HFF-Myc (cell line): Measurements from ENCODE around the gene CYP8B1.

Source experiments
- DNase-seq: peaks from one replicate; pipeline ENCODE4 v3.0.0-alpha.2; 2011; ENCODE audit warnings: low read depth; ENCODE audit errors: extremely low read depth
- H3K4me3 ChIP-seq: replicated peaks from 2 replicates; pipeline ENCODE4 v1.5.1; 2011; ENCODE audit warnings: low read depth, mild to moderate bottlenecking, control low read depth, low read length
- CTCF ChIP-seq: IDR thresholded peaks from 2 replicates; pipeline ENCODE4 v1.5.1; 2012; ENCODE audit warnings: mild to moderate bottlenecking, low read depth, low read length, control low read depth; ENCODE audit errors: missing control alignments

CYP8B1 gene

DNA sequence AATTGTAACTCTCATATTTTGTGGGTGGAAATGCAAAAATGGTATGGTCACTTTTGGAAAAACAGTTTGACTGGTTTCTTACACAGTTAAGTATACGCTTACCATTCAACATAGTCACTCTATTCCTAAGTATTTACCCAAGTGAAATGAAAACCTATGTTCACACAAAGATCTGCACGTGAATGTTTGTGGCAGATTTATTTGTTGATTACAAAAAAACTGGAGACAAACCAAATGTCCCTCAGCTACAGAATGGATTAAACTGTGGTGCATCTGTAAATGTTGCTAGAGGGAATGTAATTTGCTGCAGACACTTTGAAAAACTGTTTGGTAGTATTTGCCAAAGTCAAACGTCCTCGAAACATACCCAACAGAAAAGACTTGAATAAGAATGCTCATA lies 37.1 kb downstream of the CYP8B1 start:
- H3K4me3 ChIP-seq = no peak overlapping the region
- no peak for TF ChIP-seq CTCF
- DNase-seq = no peak

- DNase-seq = no peak
- TF ChIP-seq CTCF = no peak
- no peak overlapping the region for H3K4me3 ChIP-seq
These were observed 39.2 kb downstream of the CYP8B1 start for GRCh38 chr3:42836150-42837123.

DNA sequence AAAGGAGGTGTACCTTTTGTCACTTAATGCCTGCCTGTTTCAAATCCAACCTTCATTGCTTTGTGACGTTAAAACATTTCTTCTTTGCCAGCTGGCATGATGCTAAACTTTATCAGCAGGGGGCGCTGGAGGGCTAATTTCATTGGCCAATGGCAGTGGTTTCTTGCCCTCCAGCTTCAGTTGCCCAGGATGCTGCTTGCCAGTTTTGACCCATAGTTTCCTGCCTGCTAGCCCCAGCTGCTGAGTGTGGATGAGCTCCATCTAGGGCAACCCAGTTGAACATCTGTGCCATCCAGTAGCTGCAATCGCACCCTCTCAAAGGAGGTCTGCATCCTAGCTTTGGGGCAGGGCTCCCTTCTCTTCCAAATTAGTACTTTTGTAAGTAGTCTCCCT lies 44.4 kb downstream of the CYP8B1 start:
- DNase-seq = peak; percentile 24
- no peak overlapping the region for H3K4me3 ChIP-seq
- peak; percentile 77 for TF ChIP-seq CTCF

- peak; percentile 29 for TF ChIP-seq CTCF
- no peak for DNase-seq
- no peak overlapping the region for H3K4me3 ChIP-seq
These were observed 45.0 kb downstream of the CYP8B1 start for GRCh38 chr3:42830437-42831320.

GRCh38 chr3:42829628-42830436 lies 45.8 kb downstream of the CYP8B1 start:
- no peak overlapping the region for H3K4me3 ChIP-seq
- TF ChIP-seq CTCF = no peak
- DNase-seq = no peak

GRCh38 chr3:42829083-42829627 lies 46.5 kb downstream of the CYP8B1 start:
- H3K4me3 ChIP-seq = no peak overlapping the region
- no peak for TF ChIP-seq CTCF
- no peak for DNase-seq
